Esophagus muscularis mucosa (tissue), 4 donors: ENCODE data around the gene AFF1. TPM values are rescaled to one million over a fixed set of nuclear protein-coding genes. Genes with fewer than 3 reads are reported as not detected.

Source experiments
- DNase-seq: peaks from one replicate; pipeline ENCODE4 v3.0.0-alpha.2; 2017; ENCODE audit errors: extremely low spot score
- H3K27ac ChIP-seq, 4 donors: fragments of 200-600 bp; sonication (generic); replicated peaks in 1 of 4; 1 replicate in 3 of 4; 2 replicates in 1 of 4; pipeline ENCODE4 v1.5.1; 2016 to 2019; ENCODE audit warnings: mild to moderate bottlenecking in 1 of 4
- H3K27me3 ChIP-seq, 4 donors: fragments of 200-600 bp; sonication (generic); one replicate each; pipeline versions ENCODE4 v1.5.1 to v1.6.0; 2016 to 2019
- H3K36me3 ChIP-seq, 4 donors: fragments of 200-600 bp; sonication (generic); one replicate each; pipeline ENCODE4 v1.5.1; 2016 to 2019
- H3K4me1 ChIP-seq, 4 donors: fragments of 200-600 bp; sonication (generic); one replicate each; pipeline ENCODE4 v1.5.1; 2016 to 2019
- H3K4me3 ChIP-seq, 4 donors: fragments of 200-600 bp; sonication (generic); 1 replicate in 2 of 4; 2 replicates in 2 of 4; pipeline ENCODE4 v1.5.1; 2016 to 2019; ENCODE audit warnings: mild to moderate bottlenecking in 4 of 4, moderate library complexity in 1 of 4
- H3K9me3 ChIP-seq, 4 donors: fragments of 200-600 bp; sonication (generic); 1 replicate in 3 of 4; 2 replicates in 1 of 4; pipeline ENCODE4 v1.5.1; 2016 to 2019
- CTCF ChIP-seq, 3 experiments: fragments of 200-600 bp in 2 of 3; fragments of 450-650 bp in 1 of 3; sonication (generic) in 2 of 3; IDR thresholded peaks; one replicate each; pipeline ENCODE4 v1.5.1; 2017 to 2019; ENCODE audit warnings: antibody characterized with exemption in 3 of 3, mild to moderate bottlenecking in 2 of 3, moderate library complexity in 1 of 3
- EP300 ChIP-seq: sonication (generic); formaldehyde crosslinking; IDR thresholded peaks from one replicate; pipeline ENCODE4 v1.6.1; 2017; ENCODE audit warnings: antibody characterized with exemption
- POLR2A ChIP-seq: fragments of 450-650 bp; IDR thresholded peaks from one replicate; pipeline ENCODE4 v1.6.1; 2017; ENCODE audit warnings: antibody characterized with exemption, moderate library complexity, mild to moderate bottlenecking, low read depth
- POLR2AphosphoS5 ChIP-seq, 2 donors: sonication (generic); formaldehyde crosslinking; IDR thresholded peaks; one replicate each; pipeline ENCODE4 v1.6.1; 2017; ENCODE audit warnings: antibody characterized with exemption in 2 of 2
- WGBS: methylation state at CpG from one replicate; pipeline ENCODE4 v1.1.5; 2018; 5-methylcytosine and 5-hydroxymethylcytosine counted together
- intact Hi-C: fragments of 100-400 bp; cut with DNase I; formaldehyde crosslinking; loops from one replicate; pipeline ENCODE4 v1.15.1; 2023
- total RNA-seq, 4 donors: library from RNA; depleted of rRNA; stranded (reverse); fragments of >200 nt; gene quantifications; one replicate each; pipeline versions ENCODE4 v1.1.0 to v1.2.1, GENCODE V29; 2016

Gene AFF1
- total RNA-seq, 4 donors from 2014 or later, result 53.6 to 85.2 (median 70.6) TPM

GRCh38 chr4:86918539-86919072, 16.2 kb upstream of the AFF1 start:
- intact Hi-C loops, result no loop called here
- no peak overlapping the region for H3K27ac ChIP-seq
- DNase-seq, result no peak
- H3K4me1 ChIP-seq, result peaks cover 0 to 8% (median 3%) of the 10 kb centered on the region in 4 donors
- no peaks in the 10 kb centered on the region for H3K9me3 ChIP-seq
- H3K4me3 ChIP-seq, result no peak overlapping the region
- H3K27me3 ChIP-seq, result no peaks in the 10 kb centered on the region
- WGBS, result 19% methylated on average over 2 of the region's 3 CpGs
- peaks cover 0 to 13% (median 4%) of the 10 kb centered on the region in 4 donors for H3K36me3 ChIP-seq
- no peak for TF ChIP-seq EP300
- no peak for TF ChIP-seq POLR2A
- TF ChIP-seq POLR2AphosphoS5 (IDR thresholded peaks at IDR 0.05), result no peak
- no peak for TF ChIP-seq CTCF (IDR thresholded peaks at IDR 0.05)

GRCh38 chr4:86919561-86920223, 15.1 kb upstream of the AFF1 start:
- no peak for DNase-seq
- intact Hi-C loops, result loop anchor here (5.0 to 10.0 kb wide), 2 partner anchors 205 to 228 kb away; no protein-coding TSS in a partner anchor
- WGBS, result 95% methylated on average over 4 of the region's 4 CpGs
- no peak overlapping the region for H3K4me3 ChIP-seq
- H3K36me3 ChIP-seq, result peaks cover 0 to 19% (median 4%) of the 10 kb centered on the region in 4 donors
- H3K27ac ChIP-seq, result no peak overlapping the region
- no peaks in the 10 kb centered on the region for H3K9me3 ChIP-seq
- H3K4me1 ChIP-seq, result peaks cover 0 to 8% (median 3%) of the 10 kb centered on the region in 4 donors
- H3K27me3 ChIP-seq, result no peaks in the 10 kb centered on the region
- TF ChIP-seq CTCF (IDR thresholded peaks at IDR 0.05), result no peak
- TF ChIP-seq POLR2A, result no peak
- no peak for TF ChIP-seq EP300
- no peak for TF ChIP-seq POLR2AphosphoS5 (IDR thresholded peaks at IDR 0.05)

DNA sequence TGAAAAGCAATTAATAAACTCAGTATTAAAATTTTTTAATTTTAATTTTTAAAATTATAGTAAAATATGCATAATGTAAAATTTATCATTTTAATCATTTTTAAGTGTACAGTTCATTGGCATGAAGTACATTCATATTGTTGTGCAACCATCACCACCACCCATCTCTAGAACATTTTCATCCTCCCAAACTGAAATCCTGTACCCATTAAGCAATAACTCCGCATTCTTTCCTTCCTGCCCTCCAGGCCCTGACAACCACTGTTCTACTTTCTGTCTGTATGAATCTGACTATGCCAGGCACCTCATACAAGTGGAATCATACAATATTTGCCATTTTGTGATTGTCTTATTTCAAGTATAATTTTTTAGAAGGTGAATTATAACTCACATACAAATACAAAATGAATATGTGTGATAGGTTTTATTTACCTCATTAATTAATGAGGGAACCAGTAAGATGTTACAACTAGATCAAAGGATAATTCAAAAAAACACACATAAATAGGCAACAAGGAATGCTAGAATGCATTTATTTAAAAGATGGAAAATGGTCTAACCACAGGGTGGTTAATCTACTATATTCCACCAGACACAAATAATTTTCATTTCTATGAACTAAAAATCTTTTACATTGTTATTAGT, 13.1 kb upstream of the AFF1 start:
- no peak for TF ChIP-seq POLR2AphosphoS5 (IDR thresholded peaks at IDR 0.05)
- TF ChIP-seq EP300, result no peak
- TF ChIP-seq CTCF (IDR thresholded peaks at IDR 0.05), result no peak
- TF ChIP-seq POLR2A, result no peak
- no peaks in the 10 kb centered on the region for H3K9me3 ChIP-seq
- intact Hi-C loops, result loop anchor here (2.0 to 10.0 kb wide), 4 partner anchors 173 to 313 kb away; no protein-coding TSS in a partner anchor
- WGBS, result 77% methylated on average over 1 of the region's 1 CpG
- no peak overlapping the region for H3K27ac ChIP-seq
- H3K27me3 ChIP-seq, result no peaks in the 10 kb centered on the region
- H3K36me3 ChIP-seq, result peaks cover 0 to 29% (median 4%) of the 10 kb centered on the region in 4 donors
- H3K4me1 ChIP-seq, result peaks cover 0 to 8% (median 3%) of the 10 kb centered on the region in 4 donors
- H3K4me3 ChIP-seq, result no peak overlapping the region
- DNase-seq, result no peak

DNA sequence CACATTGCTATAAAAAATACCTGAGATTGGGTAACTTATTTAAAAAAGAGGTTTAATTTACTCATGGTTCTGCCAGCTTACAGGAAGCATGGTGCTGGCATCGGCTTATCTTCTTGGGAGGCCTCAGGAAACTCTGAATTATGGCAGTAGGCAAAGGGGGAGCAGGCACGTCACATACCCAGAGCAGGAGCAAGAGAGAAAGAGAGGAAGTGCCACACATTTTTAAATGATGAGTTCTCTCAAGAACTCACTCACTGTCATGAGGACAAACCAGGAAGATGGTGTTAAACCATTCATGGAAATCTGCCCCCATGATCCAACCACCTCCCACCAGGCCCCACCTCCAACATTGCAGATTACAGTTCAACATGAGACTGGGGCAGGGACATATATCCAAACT, 10.0 kb upstream of the AFF1 start:
- H3K27ac ChIP-seq, result no peak overlapping the region
- no peaks in the 10 kb centered on the region for H3K9me3 ChIP-seq
- intact Hi-C loops, result loop anchor here (5.0 to 10.0 kb wide), 2 partner anchors 200 to 222 kb away; no protein-coding TSS in a partner anchor
- H3K36me3 ChIP-seq, result peaks cover 0 to 25% (median 0%) of the 10 kb centered on the region in 4 donors
- peaks cover 0 to 16% (median 9%) of the 10 kb centered on the region in 4 donors for H3K4me1 ChIP-seq
- H3K4me3 ChIP-seq, result no peak overlapping the region
- no peaks in the 10 kb centered on the region for H3K27me3 ChIP-seq
- TF ChIP-seq POLR2A, result no peak
- 43% methylated on average over 2 of the region's 2 CpGs for WGBS
- DNase-seq, result no peak
